Left ventricle myocardium superior (tissue), 1 donor: ENCODE results near the gene FBXW11. TPM values are rescaled to one million over a fixed set of nuclear protein-coding genes. Genes with fewer than 3 reads are reported as not detected.
A peak's percentile ranks its signal among the peaks of the same experiment; 100 is the strongest.
"Not testable (repeated sequence)": the region's sequence is repeated elsewhere in the genome, so short reads cannot be mapped to it uniquely, and the experiment has no call there.

Experiments
- ATAC-seq: fragments of 200-7000 bp; cut with Tn5 transposase; one replicate; pipeline ENCODE4 v1.9.1; 2020; ENCODE audit warnings: mild to moderate bottlenecking, moderate library complexity
- DNase-seq: peaks from one replicate; pipeline ENCODE4 v3.0.0-alpha.2; 2020
- intact Hi-C: fragments of 100-400 bp; cut with micrococcal nuclease; formaldehyde crosslinking; loops from one replicate; pipeline ENCODE4 v1.11.0; 2022
- total RNA-seq: library from RNA; stranded (reverse); fragmentation: NEBNext Ultra II Directional; extraction: Animal tissue kit (Norgen Biotek cat#: 25700); gene quantifications from one replicate; pipeline ENCODE4 v1.2.1, GENCODE V29; 2021
- donor health status: DM: no; HTN: yes; CAD: no; lungs with severe emphysema.

The FBXW11 gene
- total RNA-seq, 1 donor from 2014 or later: 69.0 TPM

GRCh38 chr5:171992305-171992704 is 14.1 kb downstream of the FBXW11 start:
- intact Hi-C loops: no loop called here
- ATAC-seq (no peak), DNase-seq (no peak)

GRCh38 chr5:171990713-171991015 is 15.8 kb downstream of the FBXW11 start:
- no peak for DNase-seq
- no peak for ATAC-seq
- intact Hi-C loops: no loop called here

GRCh38 chr5:171989946-171990712 is 16.3 kb downstream of the FBXW11 start:
- no peak for ATAC-seq
- intact Hi-C loops: no loop called here

GRCh38 chr5:171989276-171989675 is 17.2 kb downstream of the FBXW11 start:
- no peak for ATAC-seq
- DNase-seq: no peak
- intact Hi-C loops: no loop called here

More at GRCh38 chr5:171989946-171990712, 16.3 kb downstream of the FBXW11 start:
- no peak for DNase-seq

GRCh38 chr5:171986772-171987171 is 19.7 kb downstream of the FBXW11 start:
- ATAC-seq: no peak
- no peak for DNase-seq
- intact Hi-C loops: no loop called here

- intact Hi-C loops: no loop called here
- DNase-seq (no peak), ATAC-seq (no peak)
Measured at GRCh38 chr5:171984748-171985419, 21.6 kb downstream of the FBXW11 start.

- intact Hi-C loops: no loop called here
- ATAC-seq (no peak), DNase-seq (no peak)
Measured at GRCh38 chr5:171981847-171982246, 24.6 kb downstream of the FBXW11 start.

- ATAC-seq (no peak), DNase-seq (no peak)
- intact Hi-C loops: no loop called here
Measured at GRCh38 chr5:171980792-171981191, 25.6 kb downstream of the FBXW11 start.

GRCh38 chr5:171979606-171980005 is 26.8 kb downstream of the FBXW11 start:
- ATAC-seq: no peak

GRCh38 chr5:171978519-171978918 is 27.9 kb downstream of the FBXW11 start:
- ATAC-seq (no peak), DNase-seq (no peak)
- intact Hi-C loops: no loop called here

More at GRCh38 chr5:171979606-171980005, 26.8 kb downstream of the FBXW11 start:
- intact Hi-C loops: no loop called here
- no peak for DNase-seq

- intact Hi-C loops: no loop called here
- DNase-seq: no peak
- ATAC-seq: no peak
Measured at GRCh38 chr5:171978016-171978415, 28.4 kb downstream of the FBXW11 start.

- ATAC-seq, intact Hi-C loops, DNase-seq: not testable (repeated sequence)
Measured at GRCh38 chr5:171977244-171977950, 29.0 kb downstream of the FBXW11 start.

GRCh38 chr5:171975877-171976667 is 30.4 kb downstream of the FBXW11 start:
- ATAC-seq (no peak), DNase-seq (no peak)
- intact Hi-C loops: no loop called here

- DNase-seq (no peak), ATAC-seq (peak; percentile 23)
- intact Hi-C loops: no loop called here
Measured at GRCh38 chr5:171975262-171975876, 31.1 kb downstream of the FBXW11 start.

GRCh38 chr5:171970826-171971225 is 35.6 kb downstream of the FBXW11 start:
- intact Hi-C loops: no loop called here
- ATAC-seq (no peak), DNase-seq (no peak)

- no peak for ATAC-seq
Measured at GRCh38 chr5:171969288-171969880, 37.1 kb downstream of the FBXW11 start.

GRCh38 chr5:171968531-171968930 is 37.9 kb downstream of the FBXW11 start:
- ATAC-seq (no peak), DNase-seq (no peak)
- intact Hi-C loops: no loop called here

More at GRCh38 chr5:171969288-171969880, 37.1 kb downstream of the FBXW11 start:
- intact Hi-C loops: no loop called here
- no peak for DNase-seq

GRCh38 chr5:171966964-171967363 is 39.5 kb downstream of the FBXW11 start:
- DNase-seq (no peak), ATAC-seq (no peak)

GRCh38 chr5:171966270-171966669 is 40.2 kb downstream of the FBXW11 start:
- intact Hi-C loops: no loop called here
- ATAC-seq (peak; percentile 70), DNase-seq (no peak)

More at GRCh38 chr5:171966964-171967363, 39.5 kb downstream of the FBXW11 start:
- intact Hi-C loops: no loop called here
